HG03280 (cell line): ENCODE data around the gene TBCK.

Experiments used
- ATAC-seq: cut with Tn5 transposase; IDR thresholded peaks from one replicate; pipeline ENCODE4 v1.9.1; 2021; ENCODE audit warnings: mild to moderate bottlenecking, moderate library complexity; ENCODE audit not compliant: unreplicated experiment

TBCK gene

GRCh38 chr4:105998171-105999063 lies 317.6 kb downstream of the TBCK start:
- no peak for ATAC-seq

DNA sequence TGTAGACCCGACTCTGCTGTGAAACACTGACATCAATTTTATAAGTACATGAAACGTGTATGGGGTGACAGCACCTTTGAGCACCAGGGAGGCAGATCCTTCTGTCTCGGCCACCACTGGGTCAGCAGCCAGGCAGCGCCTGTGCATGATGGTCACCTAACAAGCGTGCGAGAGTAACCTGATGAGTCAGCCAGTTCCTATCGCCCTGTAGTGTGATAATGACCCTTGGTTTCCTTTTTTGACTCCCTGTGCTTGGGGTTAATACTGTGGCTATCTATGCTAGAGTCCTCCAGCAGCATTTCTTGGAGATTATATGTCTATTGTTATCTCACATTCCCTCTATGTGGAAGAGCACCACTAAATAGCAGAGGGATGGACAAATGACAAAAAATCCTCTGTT lies 319.2 kb downstream of the TBCK start:
- ATAC-seq, result no peak

GRCh38 chr4:105994841-105995501 lies 321.0 kb downstream of the TBCK start:
- ATAC-seq, result no peak

- ATAC-seq, result no peak
Observed at GRCh38 chr4:105994061-105994460, 321.9 kb downstream of the TBCK start.

DNA sequence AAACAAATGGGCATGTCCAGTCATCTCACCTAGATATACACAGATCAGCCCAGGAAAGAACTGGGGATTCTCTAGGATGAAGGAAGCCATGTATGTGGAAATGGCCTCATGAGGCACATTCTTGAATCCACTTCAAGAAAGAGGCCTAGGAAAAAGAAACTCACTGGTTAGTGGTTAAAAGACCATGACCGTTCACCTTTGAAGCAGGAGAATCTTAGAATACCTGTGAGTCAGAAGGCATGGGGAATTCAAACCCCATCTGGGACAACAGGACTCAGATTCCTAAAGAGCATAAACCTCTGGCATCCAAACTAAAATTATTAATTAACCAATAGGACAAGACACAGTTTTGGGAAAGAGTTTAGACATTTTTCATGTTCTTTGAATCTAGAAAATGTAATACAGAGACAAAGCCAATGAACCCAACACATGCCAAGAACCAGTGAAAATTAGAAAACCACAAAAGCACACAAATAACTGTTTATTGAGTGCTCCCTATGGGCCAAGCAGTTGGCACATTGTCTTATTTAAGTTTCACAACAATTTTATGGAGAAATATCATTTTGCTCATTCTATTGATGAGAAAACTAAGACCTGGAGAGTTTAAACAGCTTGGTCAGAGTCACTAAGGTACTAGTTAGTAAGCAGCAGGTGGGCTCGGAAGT lies 323.2 kb downstream of the TBCK start:
- ATAC-seq, result no peak

DNA sequence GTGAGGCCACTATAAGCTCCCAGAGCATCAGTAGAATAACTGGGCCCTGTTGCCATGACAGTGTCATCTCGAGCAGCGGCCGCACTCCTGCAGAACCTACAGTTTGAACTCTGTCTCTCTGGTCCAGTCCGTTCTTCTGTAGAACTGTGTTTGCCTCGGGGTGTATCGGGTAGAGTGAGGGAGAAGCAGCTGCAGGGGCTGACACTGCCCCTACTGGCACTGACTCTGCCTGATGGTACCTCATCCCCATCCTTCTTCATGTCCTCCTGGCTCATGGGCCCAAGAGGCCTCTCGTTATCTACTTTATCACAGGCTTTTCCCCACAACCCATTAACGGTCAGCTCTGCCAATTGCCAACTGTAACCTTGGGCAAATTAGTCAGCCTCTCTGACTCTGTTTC lies 324.3 kb downstream of the TBCK start:
- no peak for ATAC-seq
